Dermis blood vessel endothelial cell (primary cell): ENCODE results near the gene TJP3. TPM values are rescaled to one million over a fixed set of nuclear protein-coding genes. Genes with fewer than 3 reads are reported as not detected.

Source experiments
- DNase-seq: peaks from one replicate; pipeline ENCODE4 v3.0.0; 2010
- total RNA-seq: library from RNA; depleted of rRNA; stranded (reverse); fragments of >200 nt; gene quantifications from 2 replicates; pipeline ENCODE4 v1.2.3, GENCODE V29; 2014

Gene TJP3
- total RNA-seq, 1 donor from 2014 or later: 0.51 TPM

- no peak for DNase-seq
Observed at GRCh38 chr19:3719868-3720267, 11.7 kb downstream of the TJP3 start.

- DNase-seq: no peak
Observed at GRCh38 chr19:3720349-3720917, 12.2 kb downstream of the TJP3 start.

- peak; percentile 90 for DNase-seq
Observed at GRCh38 chr19:3721131-3721886, 13.1 kb downstream of the TJP3 start.

- no peak for DNase-seq
Observed at GRCh38 chr19:3721887-3722442, 13.8 kb downstream of the TJP3 start.

GRCh38 chr19:3722443-3723109 lies 14.4 kb downstream of the TJP3 start:
- no peak for DNase-seq

GRCh38 chr19:3723110-3723488 lies 14.9 kb downstream of the TJP3 start:
- DNase-seq: no peak

- no peak for DNase-seq
Observed at GRCh38 chr19:3723883-3724282, 15.7 kb downstream of the TJP3 start.

- DNase-seq: no peak
Observed at GRCh38 chr19:3725121-3725520, 16.9 kb downstream of the TJP3 start.

GRCh38 chr19:3725640-3726310 lies 17.6 kb downstream of the TJP3 start:
- DNase-seq: no peak

- DNase-seq: no peak
Observed at GRCh38 chr19:3730457-3730958, 22.3 kb downstream of the TJP3 start.

- no peak for DNase-seq
Observed at GRCh38 chr19:3732108-3732507, 23.9 kb downstream of the TJP3 start.

GRCh38 chr19:3733549-3734309 lies 25.5 kb downstream of the TJP3 start:
- no peak for DNase-seq

- DNase-seq: no peak
Observed at GRCh38 chr19:3734310-3734600, 26.1 kb downstream of the TJP3 start.

- DNase-seq: no peak
Observed at GRCh38 chr19:3736106-3736724, 28.0 kb downstream of the TJP3 start.

- DNase-seq: no peak
Observed at GRCh38 chr19:3737487-3738205, 29.5 kb downstream of the TJP3 start.

GRCh38 chr19:3738477-3739220 lies 30.5 kb downstream of the TJP3 start:
- no peak for DNase-seq

GRCh38 chr19:3740431-3740830 lies 32.2 kb downstream of the TJP3 start:
- DNase-seq: no peak

GRCh38 chr19:3743486-3743885 lies 35.3 kb downstream of the TJP3 start:
- DNase-seq: peak; percentile 32

GRCh38 chr19:3745363-3746045 lies 37.3 kb downstream of the TJP3 start:
- no peak for DNase-seq
